ENCODE results near the gene EML6. TPM values are rescaled to one million over a fixed set of nuclear protein-coding genes. Genes with fewer than 3 reads are reported as not detected.

Gene EML6
- total and polyA plus RNA-seq, 4 donors: 0.94 to 5.1 (median 2.0) TPM

- WGBS, 2 donors: 88 to 93% methylated on average over 7 of the region's 7 CpGs
- ATAC-seq (ENCODE audit: insufficient read depth, low FRiP score): no peak
- TF ChIP-seq, protein P1, sequence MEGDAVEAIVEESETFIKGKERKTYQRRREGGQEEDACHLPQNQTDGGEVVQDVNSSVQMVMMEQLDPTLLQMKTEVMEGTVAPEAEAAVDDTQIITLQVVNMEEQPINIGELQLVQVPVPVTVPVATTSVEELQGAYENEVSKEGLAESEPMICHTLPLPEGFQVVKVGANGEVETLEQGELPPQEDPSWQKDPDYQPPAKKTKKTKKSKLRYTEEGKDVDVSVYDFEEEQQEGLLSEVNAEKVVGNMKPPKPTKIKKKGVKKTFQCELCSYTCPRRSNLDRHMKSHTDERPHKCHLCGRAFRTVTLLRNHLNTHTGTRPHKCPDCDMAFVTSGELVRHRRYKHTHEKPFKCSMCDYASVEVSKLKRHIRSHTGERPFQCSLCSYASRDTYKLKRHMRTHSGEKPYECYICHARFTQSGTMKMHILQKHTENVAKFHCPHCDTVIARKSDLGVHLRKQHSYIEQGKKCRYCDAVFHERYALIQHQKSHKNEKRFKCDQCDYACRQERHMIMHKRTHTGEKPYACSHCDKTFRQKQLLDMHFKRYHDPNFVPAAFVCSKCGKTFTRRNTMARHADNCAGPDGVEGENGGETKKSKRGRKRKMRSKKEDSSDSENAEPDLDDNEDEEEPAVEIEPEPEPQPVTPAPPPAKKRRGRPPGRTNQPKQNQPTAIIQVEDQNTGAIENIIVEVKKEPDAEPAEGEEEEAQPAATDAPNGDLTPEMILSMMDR (IDR thresholded peaks at IDR 0.05; ENCODE audit: control extremely low read depth, extremely low read depth): no peak
Observed at GRCh38 chr2:54902763-54903162, 179.3 kb downstream of the EML6 start.

GRCh38 chr2:54903736-54904554 is 180.5 kb downstream of the EML6 start:
- ATAC-seq (ENCODE audit: insufficient read depth, low FRiP score): peak; percentile 74
- H3K9me3 ChIP-seq (ENCODE audit: control insufficient read depth in 4 of 4, insufficient read depth in 3 of 4, low read length in 3 of 4): no peaks in the 10 kb centered on the region
- H3K27ac ChIP-seq (ENCODE audit: low read depth in 1 of 2, low read length in 1 of 2): no peak overlapping the region
- H3K4me3 ChIP-seq: no peak overlapping the region
- H3K4me1 ChIP-seq (ENCODE audit: control insufficient read depth in 5 of 5, insufficient read depth in 5 of 5, low read length in 5 of 5): no peaks in the 10 kb centered on the region
- 64% methylated on average over 9 of the region's 9 CpGs for WGBS, 2 donors
- no peak overlapping the region for H3K9ac ChIP-seq (ENCODE audit: insufficient read depth in 1 of 2, low read length in 2 of 2)
- no peaks in the 10 kb centered on the region for H3K36me3 ChIP-seq (ENCODE audit: control insufficient read depth in 4 of 4, insufficient read depth in 4 of 4, low read length in 4 of 4)
- no peak for DNase-seq
- no peaks in the 10 kb centered on the region for H3K27me3 ChIP-seq (ENCODE audit: control insufficient read depth in 3 of 3, insufficient read depth in 3 of 3, low read length in 2 of 3)
- TF ChIP-seq, protein P1 (IDR thresholded peaks at IDR 0.05; ENCODE audit: control extremely low read depth, extremely low read depth): no peak

More at GRCh38 chr2:54902763-54903162, 179.3 kb downstream of the EML6 start:
- Histone ChIP-seq H3K4me1 (ENCODE audit: control insufficient read depth in 5 of 5, insufficient read depth in 5 of 5, low read length in 5 of 5) (no peaks in the 10 kb centered on the region), H3K4me3 (no peak overlapping the region), H3K9me3 (ENCODE audit: control insufficient read depth in 4 of 4, insufficient read depth in 3 of 4, low read length in 3 of 4) (no peaks in the 10 kb centered on the region), H3K27ac (ENCODE audit: low read depth in 1 of 2, low read length in 1 of 2) (no peak overlapping the region), H3K27me3 (ENCODE audit: control insufficient read depth in 3 of 3, insufficient read depth in 3 of 3, low read length in 2 of 3) (no peaks in the 10 kb centered on the region), H3K9ac (ENCODE audit: insufficient read depth in 1 of 2, low read length in 2 of 2) (no peak overlapping the region), H3K36me3 (ENCODE audit: control insufficient read depth in 4 of 4, insufficient read depth in 4 of 4, low read length in 4 of 4) (no peaks in the 10 kb centered on the region)
- no peak for DNase-seq

GRCh38 chr2:54904836-54905235 is 181.4 kb downstream of the EML6 start:
- 89 to 91% methylated on average over 5 of the region's 5 CpGs for WGBS, 2 donors
- H3K4me3 ChIP-seq: no peak overlapping the region
- ATAC-seq (ENCODE audit: insufficient read depth, low FRiP score) (no peak), DNase-seq (no peak)
- H3K4me1 ChIP-seq (ENCODE audit: control insufficient read depth in 5 of 5, insufficient read depth in 5 of 5, low read length in 5 of 5): no peaks in the 10 kb centered on the region
- TF ChIP-seq, protein P1 (IDR thresholded peaks at IDR 0.05; ENCODE audit: control extremely low read depth, extremely low read depth): no peak
- H3K27ac ChIP-seq (ENCODE audit: low read depth in 1 of 2, low read length in 1 of 2): no peak overlapping the region
- H3K27me3 ChIP-seq (ENCODE audit: control insufficient read depth in 3 of 3, insufficient read depth in 3 of 3, low read length in 2 of 3): no peaks in the 10 kb centered on the region
- no peak overlapping the region for H3K9ac ChIP-seq (ENCODE audit: insufficient read depth in 1 of 2, low read length in 2 of 2)
- no peaks in the 10 kb centered on the region for H3K36me3 ChIP-seq (ENCODE audit: control insufficient read depth in 4 of 4, insufficient read depth in 4 of 4, low read length in 4 of 4)
- no peaks in the 10 kb centered on the region for H3K9me3 ChIP-seq (ENCODE audit: control insufficient read depth in 4 of 4, insufficient read depth in 3 of 4, low read length in 3 of 4)
